ENCODE data around the gene DAPK1.

DAPK1 gene

DNA sequence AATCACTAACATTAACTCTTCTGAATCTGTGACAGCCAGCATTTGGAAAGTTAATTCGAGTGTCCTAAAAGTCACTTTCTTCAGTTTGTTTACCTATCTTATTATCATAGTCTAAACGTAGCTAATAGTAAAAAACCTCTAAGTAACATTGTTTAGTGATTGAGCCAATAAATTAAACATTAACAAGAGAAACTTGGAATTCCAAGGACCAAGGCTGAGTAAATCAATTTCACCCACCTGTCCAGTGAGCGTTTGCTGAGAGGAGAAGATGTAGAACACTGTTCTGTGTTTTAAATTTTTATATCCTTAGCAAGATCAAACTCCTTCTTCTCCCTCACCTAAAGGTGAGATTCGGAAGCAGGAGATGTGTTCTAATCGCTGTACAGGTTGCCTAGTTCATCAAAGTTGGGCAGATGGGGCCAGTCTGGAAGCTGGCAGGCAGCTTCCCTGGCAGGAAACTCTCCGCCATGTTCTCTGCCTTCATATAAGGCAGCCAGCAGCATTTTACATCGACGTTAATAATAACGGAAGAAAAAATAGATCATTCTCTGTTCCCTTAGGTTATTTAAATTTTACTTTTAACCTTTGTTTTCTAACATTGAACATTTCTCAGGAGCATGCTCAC lies 89.2 kb downstream of the DAPK1 start:
- WGBS (ENCODE audit: extremely low coverage, insufficient coverage, insufficient read length): no CpG with 5 or more reads among the region's 9 CpGs
- Histone ChIP-seq H3K4ac (ENCODE audit: low read depth, low read length) (no peak overlapping the region), H3K23ac (ENCODE audit: low read length) (no peak overlapping the region), H3K18ac (ENCODE audit: low read length) (no peak overlapping the region), H3K27ac (ENCODE audit: low read depth, low read length) (no peak overlapping the region), H3K79me2 (ENCODE audit: control insufficient read depth, insufficient read depth, low read length, poor library complexity) (no peaks in the 10 kb centered on the region), H3K79me1 (ENCODE audit: low read length) (no peaks in the 10 kb centered on the region), H3K4me3 (ENCODE audit: low read depth, low read length) (no peak overlapping the region), H4K8ac (ENCODE audit: low read depth, low read length) (no peak overlapping the region), H3K14ac (ENCODE audit: low read length) (no peak overlapping the region), H2BK5ac (ENCODE audit: low read depth, low read length, poor library complexity) (no peak overlapping the region), H4K12ac (ENCODE audit: low read depth, low read length) (no peak overlapping the region), H2AK5ac (ENCODE audit: low read length) (no peak overlapping the region), H3K9me3 (ENCODE audit: insufficient read depth, low read depth, low read length) (peaks cover 1% of the 10 kb centered on the region), H2AFZ (ENCODE audit: insufficient read depth, low read length, poor library complexity) (no peak overlapping the region), H2BK12ac (ENCODE audit: low read length) (no peak overlapping the region), H3K4me2 (ENCODE audit: low read length) (no peak overlapping the region), H3K9ac (ENCODE audit: low read length) (no peak overlapping the region), H3K27me3 (ENCODE audit: insufficient read depth, low read length) (no peaks in the 10 kb centered on the region), H2BK120ac (ENCODE audit: insufficient read depth, low read length, poor library complexity) (no peak overlapping the region), H3K36me3 (ENCODE audit: control insufficient read depth in 1 of 2, insufficient read depth in 2 of 2, low read length in 2 of 2) (peaks cover 1 to 2% of the 10 kb centered on the region in 2 experiments), H3K4me1 (ENCODE audit: control insufficient read depth in 1 of 2, insufficient read depth in 2 of 2, low read length in 2 of 2) (no peaks in the 10 kb centered on the region), H4K91ac (ENCODE audit: low read depth, low read length) (no peak overlapping the region)
- DNase-seq: no peak

DNA sequence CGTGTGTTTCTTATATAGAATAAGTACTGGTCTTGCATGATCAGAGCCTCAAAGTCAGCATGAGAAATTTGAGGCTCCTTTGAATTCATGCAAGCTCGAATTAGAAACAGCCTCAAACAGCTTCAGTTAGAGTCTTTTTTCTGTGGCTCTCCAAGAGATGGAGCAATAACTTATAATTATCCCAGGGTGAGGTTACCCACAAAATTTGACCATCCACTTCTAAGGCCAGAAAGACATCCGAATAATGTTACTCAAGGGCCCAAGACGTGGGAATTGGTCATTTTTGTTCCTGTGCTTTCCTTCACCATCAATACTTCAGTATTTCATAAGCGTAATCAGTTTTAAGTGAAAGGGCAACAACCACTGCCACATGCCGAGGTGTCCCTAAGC lies 89.7 kb downstream of the DAPK1 start:
- Histone ChIP-seq H3K4me2 (ENCODE audit: low read length) (no peak overlapping the region), H2AFZ (ENCODE audit: insufficient read depth, low read length, poor library complexity) (no peak overlapping the region), H2BK120ac (ENCODE audit: insufficient read depth, low read length, poor library complexity) (no peak overlapping the region), H3K79me2 (ENCODE audit: control insufficient read depth, insufficient read depth, low read length, poor library complexity) (no peaks in the 10 kb centered on the region), H3K79me1 (ENCODE audit: low read length) (no peaks in the 10 kb centered on the region), H3K4me1 (ENCODE audit: control insufficient read depth in 1 of 2, insufficient read depth in 2 of 2, low read length in 2 of 2) (no peaks in the 10 kb centered on the region), H4K8ac (ENCODE audit: low read depth, low read length) (no peak overlapping the region), H3K27me3 (ENCODE audit: insufficient read depth, low read length) (no peaks in the 10 kb centered on the region), H3K14ac (ENCODE audit: low read length) (no peak overlapping the region), H2BK5ac (ENCODE audit: low read depth, low read length, poor library complexity) (no peak overlapping the region), H4K12ac (ENCODE audit: low read depth, low read length) (no peak overlapping the region), H3K4me3 (ENCODE audit: low read depth, low read length) (no peak overlapping the region), H3K9me3 (ENCODE audit: insufficient read depth, low read depth, low read length) (peaks cover 1% of the 10 kb centered on the region), H2AK5ac (ENCODE audit: low read length) (no peak overlapping the region), H3K9ac (ENCODE audit: low read length) (no peak overlapping the region), H3K18ac (ENCODE audit: low read length) (no peak overlapping the region), H3K4ac (ENCODE audit: low read depth, low read length) (no peak overlapping the region), H4K91ac (ENCODE audit: low read depth, low read length) (no peak overlapping the region), H3K36me3 (ENCODE audit: control insufficient read depth in 1 of 2, insufficient read depth in 2 of 2, low read length in 2 of 2) (peaks cover 1 to 2% of the 10 kb centered on the region in 2 experiments), H3K23ac (ENCODE audit: low read length) (no peak overlapping the region), H2BK12ac (ENCODE audit: low read length) (no peak overlapping the region), H3K27ac (ENCODE audit: low read depth, low read length) (no peak overlapping the region)
- DNase-seq: no peak
- WGBS (ENCODE audit: extremely low coverage, insufficient coverage, insufficient read length): no CpG with 5 or more reads among the region's 6 CpGs

DNA sequence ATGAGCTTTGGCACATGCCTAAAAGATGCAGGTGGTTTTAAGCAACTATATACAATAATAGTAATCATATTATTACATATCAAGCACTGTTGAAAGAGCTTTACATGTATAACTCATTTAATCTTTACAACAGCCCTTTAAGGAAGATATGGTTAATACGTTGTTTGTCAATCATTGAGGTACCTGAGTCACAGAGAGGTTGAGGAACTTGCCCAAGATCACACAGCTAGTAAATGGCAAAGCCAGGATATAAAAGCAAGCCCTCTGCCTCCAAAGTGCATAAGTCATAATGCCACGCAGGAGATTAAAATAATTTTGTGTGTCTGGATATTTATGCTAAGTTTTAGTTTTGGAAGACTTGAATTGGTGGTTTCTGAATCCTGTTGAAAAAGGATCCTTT lies 90.2 kb downstream of the DAPK1 start:
- no CpG with 5 or more reads among the region's 2 CpGs for WGBS (ENCODE audit: extremely low coverage, insufficient coverage, insufficient read length)
- H3K23ac ChIP-seq (ENCODE audit: low read length): no peak overlapping the region

DNA sequence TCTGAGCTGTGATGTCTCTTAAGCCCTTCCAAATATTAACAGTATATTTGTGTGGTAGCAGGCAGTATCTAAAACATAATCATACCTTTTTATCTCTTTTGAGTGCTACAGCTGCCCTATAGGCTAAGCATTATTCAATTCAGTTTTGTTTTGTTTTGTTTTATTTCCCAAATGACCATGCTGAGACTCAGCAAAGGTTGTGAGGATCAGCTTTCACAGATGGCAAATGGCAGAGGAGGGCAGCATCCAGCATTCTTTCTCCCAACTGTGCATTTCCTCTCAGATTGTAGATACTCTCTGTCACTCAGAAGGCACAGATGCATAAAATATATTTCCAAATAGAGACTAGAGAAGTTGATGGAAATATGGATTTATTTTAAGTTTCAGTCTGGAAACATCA lies 90.7 kb downstream of the DAPK1 start:
- no peak overlapping the region for H2AFZ ChIP-seq (ENCODE audit: insufficient read depth, low read length, poor library complexity)
- no peak overlapping the region for H3K4me3 ChIP-seq (ENCODE audit: low read depth, low read length)
- no peak overlapping the region for H2AK5ac ChIP-seq (ENCODE audit: low read length)
- H2BK5ac ChIP-seq (ENCODE audit: low read depth, low read length, poor library complexity): no peak overlapping the region
- no peak overlapping the region for H2BK12ac ChIP-seq (ENCODE audit: low read length)
- H3K4ac ChIP-seq (ENCODE audit: low read depth, low read length): no peak overlapping the region
- H3K23ac ChIP-seq (ENCODE audit: low read length): no peak overlapping the region
- H3K4me1 ChIP-seq (ENCODE audit: control insufficient read depth in 1 of 2, insufficient read depth in 2 of 2, low read length in 2 of 2): no peaks in the 10 kb centered on the region
- no peak overlapping the region for H3K14ac ChIP-seq (ENCODE audit: low read length)
- no peaks in the 10 kb centered on the region for H3K79me2 ChIP-seq (ENCODE audit: control insufficient read depth, insufficient read depth, low read length, poor library complexity)
- no peak overlapping the region for H3K18ac ChIP-seq (ENCODE audit: low read length)
- H3K36me3 ChIP-seq (ENCODE audit: control insufficient read depth in 1 of 2, insufficient read depth in 2 of 2, low read length in 2 of 2): peaks cover 1 to 2% of the 10 kb centered on the region in 2 experiments
- H3K4me2 ChIP-seq (ENCODE audit: low read length): no peak overlapping the region
- H2BK120ac ChIP-seq (ENCODE audit: insufficient read depth, low read length, poor library complexity): no peak overlapping the region
- H3K27me3 ChIP-seq (ENCODE audit: insufficient read depth, low read length): no peaks in the 10 kb centered on the region
- H3K9ac ChIP-seq (ENCODE audit: low read length): no peak overlapping the region
- no peak overlapping the region for H4K12ac ChIP-seq (ENCODE audit: low read depth, low read length)
- no peak for DNase-seq
- peaks cover 1% of the 10 kb centered on the region for H3K9me3 ChIP-seq (ENCODE audit: insufficient read depth, low read depth, low read length)
- H3K27ac ChIP-seq (ENCODE audit: low read depth, low read length): no peak overlapping the region
- H4K91ac ChIP-seq (ENCODE audit: low read depth, low read length): no peak overlapping the region
- no peaks in the 10 kb centered on the region for H3K79me1 ChIP-seq (ENCODE audit: low read length)
- no peak overlapping the region for H4K8ac ChIP-seq (ENCODE audit: low read depth, low read length)

More for the DNA sequence above, 90.2 kb downstream of the DAPK1 start:
- Histone ChIP-seq H3K9me3 (ENCODE audit: insufficient read depth, low read depth, low read length) (peaks cover 1% of the 10 kb centered on the region), H2BK5ac (ENCODE audit: low read depth, low read length, poor library complexity) (no peak overlapping the region), H4K91ac (ENCODE audit: low read depth, low read length) (no peak overlapping the region), H3K4me3 (ENCODE audit: low read depth, low read length) (no peak overlapping the region), H3K14ac (ENCODE audit: low read length) (no peak overlapping the region), H2AFZ (ENCODE audit: insufficient read depth, low read length, poor library complexity) (no peak overlapping the region), H3K79me1 (ENCODE audit: low read length) (no peaks in the 10 kb centered on the region), H3K27ac (ENCODE audit: low read depth, low read length) (no peak overlapping the region), H2BK120ac (ENCODE audit: insufficient read depth, low read length, poor library complexity) (no peak overlapping the region), H4K8ac (ENCODE audit: low read depth, low read length) (no peak overlapping the region), H3K4me1 (ENCODE audit: control insufficient read depth in 1 of 2, insufficient read depth in 2 of 2, low read length in 2 of 2) (no peaks in the 10 kb centered on the region), H4K12ac (ENCODE audit: low read depth, low read length) (no peak overlapping the region), H3K4ac (ENCODE audit: low read depth, low read length) (no peak overlapping the region), H3K79me2 (ENCODE audit: control insufficient read depth, insufficient read depth, low read length, poor library complexity) (no peaks in the 10 kb centered on the region), H2AK5ac (ENCODE audit: low read length) (no peak overlapping the region), H3K27me3 (ENCODE audit: insufficient read depth, low read length) (no peaks in the 10 kb centered on the region), H3K18ac (ENCODE audit: low read length) (no peak overlapping the region), H3K9ac (ENCODE audit: low read length) (no peak overlapping the region), H2BK12ac (ENCODE audit: low read length) (no peak overlapping the region), H3K36me3 (ENCODE audit: control insufficient read depth in 1 of 2, insufficient read depth in 2 of 2, low read length in 2 of 2) (peaks cover 1 to 2% of the 10 kb centered on the region in 2 experiments), H3K4me2 (ENCODE audit: low read length) (no peak overlapping the region)
- DNase-seq: no peak

Data from trophoblast cell (in vitro differentiated cells and primary cell).